Measurements from ENCODE around the gene PTPRN2. TPM values are rescaled to one million over a fixed set of nuclear protein-coding genes. Genes with fewer than 3 reads are reported as not detected.

Gene PTPRN2
- polyA plus RNA-seq, 1 experiment = 0.02 TPM

DNA sequence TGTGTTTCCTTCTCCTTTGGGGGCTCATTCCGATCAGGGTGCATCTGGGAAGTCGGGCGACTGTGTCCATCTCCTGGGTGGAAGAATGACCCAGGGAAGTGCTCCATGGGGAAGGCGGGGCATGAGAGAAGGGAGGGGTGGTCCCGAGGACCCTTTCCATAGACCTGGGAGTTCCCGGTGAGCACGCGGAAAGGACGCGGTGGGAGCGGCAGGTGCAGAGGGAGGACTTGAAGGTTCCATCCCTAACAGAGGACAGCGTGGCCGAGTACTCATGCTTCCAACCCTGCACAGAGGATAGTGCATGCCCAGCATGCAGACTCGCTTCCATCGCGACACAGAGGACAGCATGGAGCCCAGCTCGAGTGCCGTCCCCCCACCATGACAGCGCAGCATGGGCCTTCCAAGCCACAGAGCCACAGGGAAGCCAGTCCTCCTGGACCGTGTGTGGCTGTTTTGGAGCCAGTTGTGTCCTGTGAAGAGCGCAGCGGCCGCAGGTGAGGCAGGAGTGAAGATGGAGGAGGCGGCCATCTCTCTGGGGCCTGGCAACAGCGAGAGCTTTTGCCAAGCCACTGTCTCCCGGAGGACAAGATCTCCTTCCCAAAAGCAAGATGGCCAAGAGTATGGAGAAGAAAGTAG, 969.4 kb downstream of the PTPRN2 start:
- Histone ChIP-seq H3K27me3 (ENCODE audit: control insufficient read depth, insufficient read depth, low read length) (no peaks in the 10 kb centered on the region), H3K4me3 (ENCODE audit: low read depth, low read length) (no peak overlapping the region), H3K9me3 (ENCODE audit: control insufficient read depth, insufficient read depth, low read length) (peaks cover 91% of the 10 kb centered on the region), H3K27ac (ENCODE audit: low read depth, low read length) (no peak overlapping the region)
- CTCF ChIA-PET = no interaction called here
- POLR2A ChIA-PET = no interaction called here
- no peak for DNase-seq (ENCODE audit: low read depth, low spot score)
- TF ChIP-seq, protein P1, sequence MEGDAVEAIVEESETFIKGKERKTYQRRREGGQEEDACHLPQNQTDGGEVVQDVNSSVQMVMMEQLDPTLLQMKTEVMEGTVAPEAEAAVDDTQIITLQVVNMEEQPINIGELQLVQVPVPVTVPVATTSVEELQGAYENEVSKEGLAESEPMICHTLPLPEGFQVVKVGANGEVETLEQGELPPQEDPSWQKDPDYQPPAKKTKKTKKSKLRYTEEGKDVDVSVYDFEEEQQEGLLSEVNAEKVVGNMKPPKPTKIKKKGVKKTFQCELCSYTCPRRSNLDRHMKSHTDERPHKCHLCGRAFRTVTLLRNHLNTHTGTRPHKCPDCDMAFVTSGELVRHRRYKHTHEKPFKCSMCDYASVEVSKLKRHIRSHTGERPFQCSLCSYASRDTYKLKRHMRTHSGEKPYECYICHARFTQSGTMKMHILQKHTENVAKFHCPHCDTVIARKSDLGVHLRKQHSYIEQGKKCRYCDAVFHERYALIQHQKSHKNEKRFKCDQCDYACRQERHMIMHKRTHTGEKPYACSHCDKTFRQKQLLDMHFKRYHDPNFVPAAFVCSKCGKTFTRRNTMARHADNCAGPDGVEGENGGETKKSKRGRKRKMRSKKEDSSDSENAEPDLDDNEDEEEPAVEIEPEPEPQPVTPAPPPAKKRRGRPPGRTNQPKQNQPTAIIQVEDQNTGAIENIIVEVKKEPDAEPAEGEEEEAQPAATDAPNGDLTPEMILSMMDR (IDR thresholded peaks at IDR 0.05; ENCODE audit: low read depth, low read length) = no peak

DNA sequence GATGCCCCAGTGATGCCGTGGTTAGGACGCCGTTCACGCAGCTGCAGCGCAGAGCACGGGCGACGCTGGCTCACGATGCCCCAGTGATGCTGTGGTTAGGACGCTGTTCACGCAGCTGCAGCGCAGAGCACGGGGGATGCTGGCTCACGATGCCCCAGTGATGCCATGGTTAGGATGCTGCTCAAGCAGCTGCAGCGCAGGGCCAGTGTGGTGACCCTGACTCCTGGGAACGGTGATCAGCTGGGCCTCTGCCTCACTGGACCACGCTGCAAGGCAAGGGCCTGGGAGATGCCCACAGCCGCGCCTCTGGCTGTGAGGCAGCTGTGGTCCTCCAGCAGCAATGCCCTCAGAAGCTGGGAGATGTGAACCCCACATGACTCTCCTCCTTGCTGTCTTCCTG, 970.2 kb downstream of the PTPRN2 start:
- POLR2A ChIA-PET = no interaction called here
- H3K4me3 ChIP-seq (ENCODE audit: low read depth, low read length) = no peak overlapping the region
- TF ChIP-seq, protein P1 (IDR thresholded peaks at IDR 0.05; ENCODE audit: low read depth, low read length) = no peak
- H3K27ac ChIP-seq (ENCODE audit: low read depth, low read length) = no peak overlapping the region
- peaks cover 95% of the 10 kb centered on the region for H3K9me3 ChIP-seq (ENCODE audit: control insufficient read depth, insufficient read depth, low read length)
- no peak for DNase-seq (ENCODE audit: low read depth, low spot score)
- CTCF ChIA-PET = no interaction called here
- no peaks in the 10 kb centered on the region for H3K27me3 ChIP-seq (ENCODE audit: control insufficient read depth, insufficient read depth, low read length)

DNA sequence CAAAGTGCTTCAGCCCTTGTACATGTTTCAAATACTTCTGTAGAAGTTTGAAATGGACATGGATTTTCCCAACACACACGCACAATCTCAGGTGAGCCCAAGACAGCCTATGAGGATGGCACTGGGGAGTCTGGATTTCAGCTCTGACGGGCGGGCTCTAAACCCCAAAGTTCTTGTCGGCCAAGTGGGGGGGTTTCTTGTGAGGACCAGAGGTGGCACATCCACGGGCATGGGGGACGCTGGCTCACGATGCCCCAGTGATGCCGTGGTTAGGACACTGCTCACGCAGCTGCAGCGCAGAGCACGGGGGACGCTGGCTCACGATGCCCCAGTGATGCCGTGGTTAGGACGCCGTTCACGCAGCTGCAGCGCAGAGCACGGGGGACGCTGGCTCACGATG, 970.7 kb downstream of the PTPRN2 start:
- TF ChIP-seq, protein P1 (IDR thresholded peaks at IDR 0.05; ENCODE audit: low read depth, low read length) = no peak
- Histone ChIP-seq H3K9me3 (ENCODE audit: control insufficient read depth, insufficient read depth, low read length) (peaks cover 95% of the 10 kb centered on the region), H3K27ac (ENCODE audit: low read depth, low read length) (no peak overlapping the region), H3K27me3 (ENCODE audit: control insufficient read depth, insufficient read depth, low read length) (no peaks in the 10 kb centered on the region), H3K4me3 (ENCODE audit: low read depth, low read length) (no peak overlapping the region)
- POLR2A ChIA-PET = no interaction called here
- no peak for DNase-seq (ENCODE audit: low read depth, low spot score)
- CTCF ChIA-PET = no interaction called here

DNA sequence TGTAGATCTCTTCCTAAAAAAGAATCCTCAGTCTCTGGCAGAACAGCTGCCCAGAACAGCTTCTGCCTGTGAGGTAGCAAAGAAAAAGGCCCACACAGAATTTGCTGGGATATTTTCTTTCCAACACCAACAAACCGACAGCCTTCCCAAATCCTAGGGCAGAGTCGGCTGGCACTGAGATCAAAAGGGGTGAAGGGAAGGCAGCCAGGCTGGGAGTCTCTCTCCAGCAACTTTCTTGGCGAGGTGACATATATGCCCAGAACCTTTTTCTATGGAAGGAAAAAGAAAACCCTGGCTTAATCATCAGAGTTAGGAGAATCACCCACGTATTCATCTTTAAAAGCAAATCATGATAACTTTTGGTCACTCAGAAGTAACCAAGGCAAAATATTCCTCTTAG, 971.2 kb downstream of the PTPRN2 start:
- peaks cover 95% of the 10 kb centered on the region for H3K9me3 ChIP-seq (ENCODE audit: control insufficient read depth, insufficient read depth, low read length)
- ChIA-PET POLR2A (no interaction called here), CTCF (no interaction called here)
- no peak for DNase-seq (ENCODE audit: low read depth, low spot score)
- H3K27ac ChIP-seq (ENCODE audit: low read depth, low read length) = no peak overlapping the region
- TF ChIP-seq, protein P1 (IDR thresholded peaks at IDR 0.05; ENCODE audit: low read depth, low read length) = no peak
- no peaks in the 10 kb centered on the region for H3K27me3 ChIP-seq (ENCODE audit: control insufficient read depth, insufficient read depth, low read length)
- no peak overlapping the region for H3K4me3 ChIP-seq (ENCODE audit: low read depth, low read length)

DNA sequence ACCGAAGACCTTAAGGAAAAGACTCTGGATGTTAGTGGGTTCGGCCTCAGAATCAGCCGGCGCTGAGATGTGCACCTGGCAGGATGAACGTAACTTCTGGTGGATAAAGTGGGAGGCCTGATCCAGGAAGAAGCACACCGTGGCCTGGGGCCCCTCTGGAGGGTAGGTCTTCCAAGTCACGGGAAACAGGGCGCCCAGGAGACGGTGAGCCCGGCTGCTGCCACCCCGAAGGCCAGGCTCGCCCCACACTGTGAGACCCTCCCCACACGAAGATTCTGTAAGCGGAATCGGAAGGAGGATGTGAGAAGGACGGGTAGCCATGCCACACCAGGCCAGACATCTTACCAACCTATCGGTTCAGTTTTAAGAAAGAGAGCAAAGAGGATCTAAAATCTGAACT, 971.8 kb downstream of the PTPRN2 start:
- no peaks in the 10 kb centered on the region for H3K27me3 ChIP-seq (ENCODE audit: control insufficient read depth, insufficient read depth, low read length)
- no peak overlapping the region for H3K4me3 ChIP-seq (ENCODE audit: low read depth, low read length)
- DNase-seq (ENCODE audit: low read depth, low spot score) = no peak
- H3K9me3 ChIP-seq (ENCODE audit: control insufficient read depth, insufficient read depth, low read length) = peaks cover 95% of the 10 kb centered on the region
- ChIA-PET POLR2A (no interaction called here), CTCF (no interaction called here)
- H3K27ac ChIP-seq (ENCODE audit: low read depth, low read length) = no peak overlapping the region
- TF ChIP-seq, protein P1 (IDR thresholded peaks at IDR 0.05; ENCODE audit: low read depth, low read length) = no peak
